GM18520 (cell line): ENCODE results near the gene GPR107.

ENCODE experiments used
- ATAC-seq: cut with Tn5 transposase; IDR thresholded peaks from one replicate; pipeline ENCODE4 v1.9.1; 2021; ENCODE audit not compliant: unreplicated experiment

GPR107 gene

DNA sequence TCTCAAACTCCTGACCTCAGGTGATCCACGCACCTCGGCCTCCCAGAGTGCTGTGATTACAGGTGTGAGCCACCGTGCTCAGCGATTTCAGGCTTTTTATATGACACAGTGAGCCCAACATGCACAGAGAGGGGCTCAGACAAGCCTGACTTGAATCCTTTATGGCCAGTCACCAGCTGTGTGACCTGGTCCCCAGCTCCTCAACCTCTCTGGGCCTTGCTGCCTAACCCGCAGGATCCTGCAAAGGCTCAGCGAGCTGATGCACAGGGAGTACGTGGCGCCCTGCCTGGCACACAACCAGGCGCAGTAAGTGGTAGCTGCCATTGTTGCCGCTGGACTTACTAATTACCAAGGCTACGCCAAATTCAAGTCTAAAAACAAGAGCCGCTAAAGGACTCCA, 101.9 kb downstream of the GPR107 start:
- no peak for ATAC-seq

DNA sequence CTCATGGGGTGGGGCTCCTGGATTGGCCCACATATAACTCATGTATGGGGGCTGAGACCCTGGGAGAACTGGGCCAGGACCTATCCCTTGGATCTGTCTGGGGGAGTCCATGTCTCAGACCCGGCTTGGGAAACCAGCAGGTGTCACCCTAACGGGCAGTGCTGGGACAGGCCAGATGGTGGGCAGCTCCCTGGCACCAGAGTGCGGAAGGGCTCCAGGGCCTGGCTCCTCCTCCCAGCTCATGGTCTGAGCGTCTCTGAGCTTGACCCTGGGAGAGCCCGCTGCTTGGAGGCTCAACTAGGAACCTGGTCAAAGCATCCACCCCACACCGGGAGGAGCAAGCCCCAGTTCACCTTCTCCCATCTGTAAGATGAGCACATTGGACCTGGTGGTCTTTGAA, 103.0 kb downstream of the GPR107 start:
- ATAC-seq: no peak

DNA sequence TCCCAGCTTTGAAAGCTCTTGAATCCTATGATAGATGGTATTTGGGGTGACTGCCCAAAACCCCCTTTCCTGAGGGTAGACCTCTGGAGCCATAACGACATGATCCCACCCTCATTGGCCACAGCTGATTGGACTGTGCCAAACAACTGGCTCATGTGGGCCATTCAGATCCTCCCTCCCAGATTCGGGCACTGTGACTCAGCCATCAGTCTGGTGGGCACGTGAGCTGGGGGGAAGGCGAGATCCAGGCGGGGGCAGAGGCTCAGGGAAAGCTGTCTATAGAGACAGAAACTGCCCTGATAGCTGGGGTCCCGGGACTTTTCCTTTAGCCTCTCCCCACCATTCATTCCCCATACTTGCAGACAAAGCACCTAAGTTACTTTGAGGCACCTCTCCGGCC, 103.4 kb downstream of the GPR107 start:
- no peak for ATAC-seq

DNA sequence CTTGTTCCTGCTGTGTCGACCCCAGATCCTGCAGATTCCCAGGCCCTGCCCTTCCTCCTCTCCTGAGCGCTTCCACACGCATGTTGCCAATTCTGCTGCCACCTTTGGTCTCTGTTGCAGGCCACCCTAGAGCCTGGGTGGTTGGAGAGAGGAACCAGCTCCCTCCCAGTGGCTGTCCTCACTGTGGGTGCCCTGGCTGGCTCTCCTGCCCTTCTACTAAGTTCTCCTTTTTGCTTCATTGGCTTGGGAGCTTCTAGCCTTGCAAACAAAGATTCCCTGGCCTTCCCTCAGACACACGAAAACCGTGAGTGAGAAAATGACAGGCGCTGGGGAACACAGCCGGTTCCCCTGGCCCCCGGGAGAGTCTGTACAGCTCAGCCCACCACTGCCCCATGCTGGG, 104.3 kb downstream of the GPR107 start:
- no peak for ATAC-seq

DNA sequence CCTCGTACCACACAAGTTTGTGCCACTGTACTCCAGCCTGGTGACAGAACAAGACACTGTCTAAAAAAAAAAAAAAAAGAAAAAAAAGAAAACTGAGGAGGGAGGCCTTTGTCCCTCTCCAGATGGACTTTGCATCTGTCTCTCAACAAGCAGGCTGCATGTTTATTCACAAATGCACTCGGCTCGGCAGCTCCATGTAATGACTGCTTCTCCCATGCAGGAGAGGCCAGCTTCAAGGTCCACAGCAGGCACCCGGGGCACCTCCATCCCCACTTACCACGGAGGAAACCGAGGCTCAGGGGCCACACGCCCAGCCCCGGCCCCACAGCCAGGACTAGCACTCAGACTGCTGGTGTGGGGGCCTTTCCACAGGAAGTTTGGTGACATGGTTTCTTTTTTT, 105.4 kb downstream of the GPR107 start:
- ATAC-seq: no peak

DNA sequence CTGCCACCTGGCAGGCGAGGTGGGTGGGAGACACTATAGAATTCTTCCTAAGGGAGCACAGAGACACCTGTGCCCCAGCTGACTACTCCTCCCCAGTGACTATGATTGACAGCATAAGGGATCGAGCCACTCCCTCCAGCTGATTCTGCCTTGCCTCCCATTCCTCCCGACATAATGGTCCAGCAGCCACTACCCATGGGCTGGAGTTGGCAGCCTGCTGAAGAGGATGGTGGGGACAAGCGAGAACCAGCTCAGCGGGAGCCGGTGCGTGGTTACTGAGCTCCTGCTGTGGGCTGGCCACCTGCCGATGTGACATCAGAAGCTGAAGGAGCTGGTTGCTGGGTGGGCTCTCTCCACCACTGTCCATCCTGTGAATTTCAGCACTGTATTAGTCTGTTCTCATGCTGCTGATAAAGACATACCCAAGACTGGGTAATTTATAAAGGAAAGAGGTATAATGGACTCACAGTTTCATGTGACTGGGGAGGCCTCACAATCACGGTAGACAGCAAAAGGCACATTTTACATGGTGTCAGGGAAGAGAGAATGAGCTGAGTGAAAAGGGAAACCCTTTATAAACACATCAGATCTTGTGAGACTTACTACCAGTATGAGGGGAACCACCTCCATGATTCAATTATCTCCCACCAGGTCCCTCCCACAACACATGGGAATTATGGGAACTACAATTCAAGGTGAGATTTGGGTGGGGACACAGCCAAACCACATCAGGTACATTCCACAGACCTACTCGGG, 106.4 kb downstream of the GPR107 start:
- ATAC-seq: no peak

DNA sequence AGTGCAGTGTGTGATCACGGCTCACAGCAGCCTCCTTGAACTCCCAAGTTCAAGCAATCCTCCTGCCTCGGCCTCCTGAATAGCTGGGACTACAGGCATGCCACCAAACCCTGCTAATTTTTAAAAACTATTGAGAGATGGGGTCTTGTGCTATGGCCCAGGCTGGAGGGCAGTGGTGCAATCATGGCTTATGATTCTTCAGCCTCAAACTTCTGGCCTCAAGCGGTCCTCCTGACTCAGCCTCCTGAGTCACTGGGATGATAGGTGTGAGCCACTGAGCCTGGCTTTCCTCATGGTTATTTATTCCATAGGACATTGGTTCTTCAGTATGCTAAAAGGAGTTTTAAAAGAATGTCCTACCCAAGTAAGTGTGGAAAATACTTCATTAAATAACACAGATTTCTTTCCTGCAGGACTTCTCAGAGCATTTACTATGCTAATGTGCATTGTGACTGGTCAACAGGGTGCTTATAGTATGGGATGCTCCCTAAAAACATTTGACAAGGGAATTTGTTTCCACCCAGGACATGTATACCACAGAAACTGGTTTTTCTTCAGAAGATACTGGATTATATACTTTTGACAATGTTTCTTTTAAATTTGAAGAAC, 107.3 kb downstream of the GPR107 start:
- ATAC-seq: no peak

DNA sequence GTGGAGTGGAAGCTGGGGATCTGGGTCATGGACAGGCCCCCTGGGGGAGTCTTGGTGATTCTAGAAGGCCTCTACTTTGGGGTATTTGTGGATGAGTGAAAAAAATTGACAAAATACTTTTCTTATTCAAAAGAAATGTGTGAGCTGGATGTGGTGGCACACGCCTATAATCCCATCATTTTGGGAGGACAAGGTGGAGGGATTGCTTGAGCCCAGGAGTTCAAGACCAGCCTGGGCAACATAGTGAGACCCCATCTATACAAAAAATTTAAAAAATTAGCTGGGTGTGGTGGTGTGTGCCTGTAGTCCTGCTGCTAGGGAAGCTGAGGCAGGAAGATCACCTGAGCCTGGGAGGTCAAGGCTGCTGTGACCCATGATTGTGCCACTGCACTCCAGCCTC, 111.9 kb downstream of the GPR107 start:
- ATAC-seq: no peak

DNA sequence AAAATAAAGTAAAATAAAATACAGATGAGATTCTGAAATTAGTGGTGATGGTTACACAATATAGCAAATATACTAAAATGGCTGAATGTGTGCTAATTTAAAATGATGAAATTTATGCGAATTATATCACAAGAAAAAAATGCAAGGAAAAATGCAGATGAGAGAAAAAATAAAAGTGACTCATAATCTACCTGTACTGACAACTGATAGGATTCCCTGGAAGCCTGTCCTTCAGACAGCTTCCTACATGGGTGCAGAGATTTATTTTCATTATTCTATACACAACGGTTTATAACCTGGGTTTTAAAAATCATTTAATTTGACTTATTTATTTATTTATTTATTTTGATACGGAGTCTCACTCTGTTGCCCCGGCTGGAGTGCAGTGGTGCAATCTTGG, 112.7 kb downstream of the GPR107 start:
- no peak for ATAC-seq

DNA sequence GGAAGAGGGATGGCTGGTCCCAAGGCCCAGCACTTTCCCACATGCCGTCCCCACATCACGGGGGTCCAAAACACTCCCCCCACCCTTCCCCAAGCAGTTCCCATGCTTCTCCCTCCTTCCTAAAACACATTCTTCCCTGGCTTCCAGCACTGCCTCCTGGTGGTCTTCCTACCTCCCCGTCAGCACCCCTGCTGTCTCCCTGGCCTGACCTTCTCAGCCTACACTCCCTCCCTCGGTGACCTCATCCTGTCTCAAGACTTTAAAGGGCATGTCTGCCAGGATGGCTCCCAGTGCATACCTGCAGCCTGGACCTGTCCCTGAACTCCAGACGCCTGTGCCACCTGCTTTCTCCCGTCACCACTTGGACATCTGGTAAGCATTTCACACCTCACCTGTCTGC, 114.2 kb downstream of the GPR107 start:
- ATAC-seq: no peak

DNA sequence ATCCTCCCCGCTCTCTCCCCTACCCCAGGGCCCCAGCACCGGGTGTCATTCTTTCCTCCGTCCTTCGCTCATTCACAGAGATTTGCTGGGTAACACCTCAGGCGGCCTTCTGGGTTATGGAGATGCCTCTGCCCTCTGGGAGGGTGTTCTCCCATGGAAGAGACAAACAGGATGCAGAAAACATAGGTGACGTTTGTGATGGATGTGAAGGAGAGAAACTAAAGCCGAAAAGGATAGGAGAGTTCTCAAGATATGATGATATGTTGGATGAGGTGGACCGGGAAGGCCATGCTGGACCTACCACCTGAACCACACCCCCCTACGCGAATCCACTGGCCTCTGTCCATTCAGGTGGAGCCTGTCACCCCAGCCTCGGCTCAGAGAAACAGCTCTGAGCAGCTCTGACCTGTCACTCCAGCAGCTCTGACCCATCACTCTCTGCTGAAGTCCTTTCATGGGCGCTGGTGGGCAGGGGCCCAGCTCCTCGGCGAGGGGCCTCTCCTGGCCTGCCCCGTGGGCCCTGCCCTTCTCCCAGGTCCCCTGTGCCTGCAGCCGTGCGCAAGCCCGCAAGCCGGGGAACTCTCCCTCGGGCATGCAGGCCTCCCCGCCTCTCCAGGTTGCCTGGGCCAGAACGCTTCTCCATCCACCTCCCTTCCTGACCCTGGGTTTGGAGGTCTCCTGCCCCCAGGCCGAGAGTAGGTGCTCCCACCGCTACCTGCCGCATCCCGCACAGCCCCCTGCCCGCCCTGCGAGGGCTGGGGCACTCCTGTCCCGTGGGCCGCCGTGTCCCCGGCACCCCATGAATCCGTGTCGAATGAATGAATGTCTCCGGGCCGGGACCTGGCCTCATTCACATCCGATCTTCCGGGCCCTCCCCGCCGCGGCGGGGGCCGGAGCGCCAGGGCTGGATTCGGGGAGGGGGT, 117.8 kb downstream of the GPR107 start:
- no peak for ATAC-seq

DNA sequence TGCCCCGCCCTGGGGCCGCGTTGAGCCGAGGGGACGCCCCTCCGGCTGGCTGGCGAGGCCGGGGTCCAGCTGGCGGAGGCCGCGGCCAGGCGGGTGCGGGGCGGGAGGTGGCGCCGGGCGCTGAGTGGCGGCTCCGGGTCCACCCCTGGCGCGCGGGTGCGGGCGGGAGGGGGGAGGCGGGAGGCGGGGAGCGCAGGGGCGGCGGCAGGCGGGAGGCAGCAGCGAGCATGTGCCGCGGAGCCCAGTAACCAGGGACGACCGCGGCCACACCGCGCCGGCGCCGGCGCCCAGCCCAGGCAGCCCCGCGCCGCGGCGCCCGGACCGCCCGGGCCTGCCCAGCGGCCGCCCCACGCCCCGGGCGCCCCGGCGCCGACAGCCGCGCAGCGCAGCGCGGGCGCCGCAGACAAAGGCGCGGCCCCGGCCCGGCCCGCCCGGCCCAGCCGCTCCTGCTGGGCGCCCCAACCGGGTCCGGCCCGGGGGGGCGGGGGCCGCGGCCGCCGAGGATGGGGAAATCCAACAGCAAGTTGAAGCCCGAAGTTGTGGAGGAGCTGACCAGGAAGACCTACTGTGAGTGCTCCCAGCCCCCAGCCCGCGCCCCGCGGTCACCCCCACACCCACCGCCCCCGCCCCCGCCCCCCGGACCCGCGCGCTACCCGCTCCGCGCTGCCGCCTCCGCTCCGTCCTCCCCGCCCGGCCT, 118.6 kb downstream of the GPR107 start, which contains the start of gene NCS1:
Gene NCS1 (plus strand): TSS at position 244 of the 697 bp plus-strand sequence. CDS start 260 bp downstream, at position 504.
- ATAC-seq: no peak

DNA sequence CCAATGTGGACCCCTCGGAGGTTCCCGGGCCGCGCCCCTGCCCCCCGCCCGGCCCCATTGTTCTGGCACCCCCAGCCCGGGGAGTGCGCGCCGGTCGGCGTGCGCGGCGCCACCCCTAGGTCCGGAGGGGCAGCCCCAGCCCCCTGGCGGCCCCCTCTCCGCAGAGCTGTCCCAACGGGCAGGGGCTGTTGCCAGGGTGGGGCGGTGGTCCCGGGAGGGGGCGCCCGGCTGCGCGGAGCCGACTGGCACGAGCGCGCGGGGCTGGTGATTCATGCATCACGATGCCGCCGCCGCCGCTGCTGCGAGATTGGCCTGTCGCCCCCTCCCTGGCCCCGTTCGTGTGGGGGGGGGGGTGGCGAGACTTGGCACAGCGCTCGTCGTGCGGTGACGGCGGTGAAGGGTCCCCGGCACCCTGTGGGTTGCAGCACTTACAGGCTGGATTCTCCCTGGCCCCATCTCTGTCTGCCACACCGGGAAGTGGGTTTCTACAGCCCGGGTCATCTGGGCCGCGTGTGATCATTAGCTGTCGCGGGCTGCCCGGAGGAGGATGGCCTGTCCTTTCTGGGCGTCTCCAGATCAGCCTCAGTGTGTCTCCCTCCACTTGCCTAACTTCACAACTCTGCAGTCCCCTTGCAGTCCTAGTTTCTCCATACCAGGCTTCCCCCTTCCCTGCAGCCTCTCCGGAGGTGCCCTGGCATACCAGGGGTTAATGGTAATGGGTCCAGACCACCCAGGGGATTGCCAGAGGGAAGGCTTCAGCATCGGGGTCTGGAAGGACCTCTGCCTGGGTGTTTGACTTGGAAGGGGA, 119.4 kb downstream of the GPR107 start:
- no peak for ATAC-seq

DNA sequence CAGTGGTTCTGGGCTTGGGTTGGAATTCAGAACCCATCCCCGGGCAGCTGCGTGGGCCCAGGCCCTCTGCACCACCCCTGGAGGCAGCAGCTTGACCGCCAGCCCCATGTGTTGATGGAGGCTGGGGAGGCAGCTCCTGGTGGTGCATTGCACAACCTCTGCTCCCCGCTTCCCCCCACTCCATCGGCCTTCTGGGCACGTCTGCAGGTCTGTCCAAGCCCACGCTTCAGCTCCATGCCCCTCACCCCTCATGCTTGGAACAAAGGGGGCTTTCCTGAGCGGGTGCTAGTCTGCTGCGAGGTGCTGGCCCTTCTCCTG, 119.9 kb downstream of the GPR107 start:
- ATAC-seq: no peak

DNA sequence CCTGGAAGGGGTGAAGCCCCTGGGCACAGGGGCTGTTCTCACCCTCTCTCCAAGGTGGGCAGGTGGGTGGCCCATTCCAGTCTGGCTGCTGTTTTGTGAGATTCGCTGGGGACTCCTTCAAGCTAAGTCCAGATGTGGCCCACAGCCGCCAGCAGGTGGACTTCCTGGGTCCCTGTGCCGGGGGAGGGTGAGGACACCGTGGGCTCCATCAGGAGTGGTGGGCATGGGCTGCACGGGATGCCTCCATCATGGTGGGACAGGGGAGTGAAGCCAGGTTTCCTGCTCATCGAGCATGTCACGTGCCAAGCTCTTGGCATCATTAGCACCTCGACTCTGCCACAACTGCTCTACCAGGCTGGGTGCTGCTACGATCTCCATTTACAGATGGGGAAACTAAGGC, 120.3 kb downstream of the GPR107 start:
- no peak for ATAC-seq

DNA sequence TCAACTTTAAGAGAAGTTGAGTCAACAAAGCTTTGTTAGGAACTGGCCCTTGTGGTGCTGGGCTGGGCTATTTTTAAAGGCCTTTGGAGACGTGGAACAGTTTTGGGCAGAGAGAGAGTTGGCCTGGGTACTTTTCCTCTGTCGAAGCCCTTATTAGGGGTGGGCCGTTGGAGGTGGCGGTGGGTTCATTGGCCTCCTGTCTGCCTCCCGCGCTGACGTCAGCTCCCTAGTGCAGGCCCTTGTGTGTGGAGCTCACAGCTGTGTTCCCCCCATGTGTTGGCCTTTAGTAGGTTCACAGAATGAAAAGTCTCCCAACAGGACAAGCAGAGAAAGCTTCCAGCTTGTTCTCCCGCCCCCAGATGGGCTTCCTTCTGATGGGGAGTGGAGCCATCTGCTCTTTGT, 121.2 kb downstream of the GPR107 start:
- no peak for ATAC-seq

DNA sequence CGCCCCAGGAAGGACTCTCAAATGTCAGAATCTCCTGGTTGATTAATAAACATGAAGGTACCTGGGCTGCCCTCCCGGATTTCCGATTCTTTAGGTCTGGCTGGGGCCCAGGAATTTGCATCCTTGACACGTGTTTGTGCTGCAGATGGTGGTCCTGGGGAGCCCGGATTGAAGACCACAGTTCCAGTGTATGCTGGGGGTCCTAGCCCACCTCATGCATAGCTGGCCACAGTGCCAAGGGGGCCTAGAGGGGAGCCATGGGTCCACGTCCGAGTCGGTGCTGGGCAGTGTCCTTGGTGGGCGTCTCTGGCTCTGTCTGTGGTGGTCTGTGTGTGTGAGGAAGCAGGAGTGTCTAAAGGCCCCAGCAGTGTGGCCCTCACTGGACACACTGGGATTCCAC, 121.6 kb downstream of the GPR107 start:
- no peak for ATAC-seq

DNA sequence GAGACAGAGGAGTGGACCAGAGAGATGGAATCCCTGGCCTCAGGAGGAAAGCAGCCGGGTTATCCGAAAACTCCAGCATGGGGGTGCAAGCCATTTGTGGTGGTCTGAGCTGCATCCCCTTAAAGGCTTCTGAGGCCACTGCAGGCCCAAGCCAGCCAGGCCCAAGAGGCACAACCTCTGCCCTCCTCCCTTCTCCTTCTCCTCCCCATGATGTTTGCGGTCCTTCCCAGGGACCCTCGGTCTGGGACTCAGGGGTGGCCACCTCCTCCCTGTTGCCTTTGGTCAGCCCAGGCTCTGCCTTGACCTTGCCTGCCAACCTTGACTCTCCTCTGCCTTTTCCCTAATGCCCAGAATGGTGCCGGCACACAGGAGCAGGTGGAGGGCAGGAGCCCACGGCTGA, 123.1 kb downstream of the GPR107 start:
- no peak for ATAC-seq

DNA sequence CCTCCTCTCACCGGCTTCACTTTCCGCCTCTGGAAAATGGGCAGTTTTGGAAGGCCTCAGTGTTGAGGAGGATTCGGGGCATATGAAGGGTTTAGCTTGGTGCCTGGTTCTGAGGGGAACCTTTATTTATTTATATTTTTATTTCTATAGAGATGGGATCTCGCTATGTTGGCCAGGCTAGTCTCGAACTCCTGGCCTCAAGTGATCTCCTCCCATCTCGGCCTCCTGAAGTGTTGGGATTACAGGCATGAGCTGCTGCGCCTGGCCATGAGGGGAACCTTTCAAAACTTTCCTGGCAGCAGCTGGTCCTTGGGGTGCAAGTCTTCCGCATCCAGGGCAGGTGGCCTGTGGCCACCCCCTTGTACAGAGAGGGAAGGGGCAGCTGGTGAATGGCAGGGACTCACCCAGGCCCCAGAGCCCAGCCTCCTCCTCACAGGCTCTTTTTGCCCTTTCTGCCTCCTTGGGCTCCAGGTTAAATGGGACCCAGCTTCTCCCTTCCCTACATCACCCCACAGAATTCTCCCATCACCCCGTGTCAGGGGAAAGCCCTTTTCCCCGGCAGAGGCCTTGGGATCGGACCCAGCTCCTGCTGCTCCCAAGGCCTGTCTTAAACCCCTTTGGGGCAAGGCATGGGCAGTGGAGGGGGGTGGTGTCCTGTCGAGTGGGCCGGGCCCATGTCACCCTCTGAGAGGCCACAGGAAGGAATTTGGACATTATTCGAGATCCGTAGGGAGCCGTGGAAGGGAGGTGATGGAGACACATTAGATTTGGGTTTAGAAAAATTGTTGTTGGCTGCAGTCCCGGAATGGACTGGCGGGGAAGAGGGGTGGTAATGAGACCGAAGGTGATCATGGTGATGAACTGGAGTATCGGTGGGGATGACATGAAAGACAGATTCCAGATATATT, 124.4 kb downstream of the GPR107 start:
- ATAC-seq: no peak
